ENCODE results near the gene GLRA2.

GLRA2 gene

DNA sequence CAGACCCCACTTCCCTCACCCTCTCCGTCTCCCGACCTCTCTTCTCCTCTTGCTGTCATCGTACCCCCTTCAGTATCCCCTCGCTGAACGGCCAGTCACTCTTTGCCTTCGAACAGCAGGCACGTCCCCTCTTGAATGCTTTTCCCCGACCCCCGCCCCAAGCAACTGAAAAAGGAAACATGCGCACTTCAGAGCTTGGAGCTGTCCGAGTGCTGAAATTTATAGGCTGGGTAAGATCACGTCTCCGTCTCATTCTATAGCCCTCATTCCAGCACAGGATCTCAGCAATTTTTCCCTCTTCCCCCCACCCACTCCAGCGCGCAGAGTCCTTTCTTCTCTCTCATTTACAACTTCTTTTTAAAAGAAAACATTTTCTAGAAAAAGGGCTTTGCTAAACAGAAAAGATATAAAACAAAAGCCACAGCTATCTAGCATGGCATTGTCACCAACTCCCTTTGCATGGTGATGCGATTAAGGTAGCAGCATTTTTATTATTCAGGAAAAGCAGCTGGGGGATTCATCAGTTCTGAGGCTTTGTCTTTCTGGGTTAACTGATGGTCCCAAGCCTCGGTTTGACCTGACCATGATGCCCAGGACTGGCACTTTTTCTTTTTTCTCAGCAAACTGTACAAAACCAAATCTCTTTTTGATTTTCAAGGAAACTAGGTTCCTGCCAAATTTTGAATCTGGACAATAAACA is at the start of gene GLRA2:
Gene GLRA2 (plus strand): TSS at position 247 of the 700 bp plus-strand sequence. CDS start 522 bp downstream, outside the sequence.
- DNase-seq (ENCODE audit: low read depth in 1 of 2, low spot score in 1 of 2), result no peak

GRCh38 chrX:14489437-14489836 is 39.9 kb upstream of the GLRA2 start:
- no peak for DNase-seq (ENCODE audit: low read depth in 1 of 2, low spot score in 1 of 2)

DNA sequence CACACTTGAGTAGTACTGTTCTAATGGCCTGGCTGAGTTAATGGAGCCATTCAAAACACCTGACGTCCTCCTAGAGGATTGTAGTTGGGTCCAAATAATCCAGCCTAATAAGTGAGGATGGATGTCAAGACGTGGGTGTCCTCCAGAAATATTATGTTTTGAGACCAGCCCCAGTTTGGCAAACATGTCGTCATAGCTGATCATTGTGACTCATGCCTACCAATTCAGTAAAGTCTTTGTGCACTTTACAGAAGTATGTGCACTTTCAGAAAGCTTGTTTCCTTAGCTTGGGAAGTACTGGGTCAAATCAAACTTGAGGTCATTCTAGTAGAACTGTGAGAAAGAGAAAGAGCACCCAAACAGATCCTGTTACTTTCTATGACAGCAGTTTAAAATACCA is 37.6 kb upstream of the GLRA2 start:
- DNase-seq (ENCODE audit: low read depth in 1 of 2, low spot score in 1 of 2), result no peak

DNA sequence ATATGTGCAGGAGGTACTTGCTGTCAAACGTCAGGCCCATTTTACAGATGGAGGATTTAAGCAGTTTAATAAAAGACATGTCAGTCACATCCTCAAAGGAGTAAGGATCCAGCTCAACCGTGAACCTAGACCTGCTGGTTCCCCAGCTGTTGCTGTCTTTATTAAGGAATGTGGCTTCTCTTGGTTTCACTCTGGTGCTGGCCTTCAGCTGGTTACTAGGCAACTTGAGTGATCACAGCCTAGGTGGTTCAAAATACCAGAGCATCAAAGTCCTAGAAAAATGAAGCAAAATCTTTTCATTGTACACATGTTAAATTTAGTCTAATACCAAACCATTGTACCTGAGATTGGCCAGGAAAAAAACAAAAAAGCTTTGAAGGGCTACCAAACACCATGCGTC is 32.7 kb upstream of the GLRA2 start:
- DNase-seq (ENCODE audit: low read depth in 1 of 2, low spot score in 1 of 2), result no peak

DNA sequence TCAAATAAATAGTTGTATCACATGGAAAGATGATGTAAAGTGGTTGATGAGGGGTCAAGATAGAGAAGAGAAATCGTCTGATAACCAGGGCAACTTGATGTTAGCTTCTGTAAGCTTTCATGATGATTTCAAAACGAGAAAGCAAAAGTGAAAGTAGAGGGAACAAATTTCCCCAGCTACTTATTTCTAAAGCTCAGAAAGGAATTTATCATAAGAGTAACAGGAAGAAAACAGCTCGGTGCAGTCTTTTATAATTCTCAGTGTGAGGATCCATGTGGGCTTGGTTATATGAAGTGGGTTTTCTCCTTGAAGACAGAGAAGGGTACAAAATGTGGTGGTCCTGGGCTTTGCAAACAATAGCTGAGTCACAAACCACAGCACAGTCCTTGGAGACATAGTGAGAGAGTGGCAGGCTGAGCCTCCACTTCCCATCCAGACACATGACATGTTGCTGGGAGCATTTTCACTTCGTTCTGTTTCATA is 32.1 kb upstream of the GLRA2 start:
- DNase-seq (ENCODE audit: low read depth in 1 of 2, low spot score in 1 of 2), result no peak

DNA sequence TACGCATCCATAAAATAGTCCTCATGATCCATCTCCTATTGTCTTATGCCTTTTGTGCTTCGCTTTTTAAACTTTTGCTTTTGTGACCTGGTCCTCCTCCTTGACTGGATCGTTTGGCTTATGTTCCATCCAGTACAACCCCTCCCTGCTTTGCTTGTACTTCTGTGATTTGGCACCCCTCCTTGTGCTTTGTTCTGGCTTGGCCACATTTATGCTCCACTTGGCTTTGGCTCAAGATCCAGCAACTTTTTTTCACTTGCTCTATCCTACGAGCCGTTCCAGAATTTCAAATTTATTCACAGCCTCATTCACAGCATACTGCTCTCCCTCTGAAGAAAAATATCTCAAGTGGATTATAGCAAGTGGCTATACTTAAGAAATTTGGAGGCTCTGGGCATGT is 28.0 kb upstream of the GLRA2 start:
- no peak for DNase-seq (ENCODE audit: low read depth in 1 of 2, low spot score in 1 of 2)

DNA sequence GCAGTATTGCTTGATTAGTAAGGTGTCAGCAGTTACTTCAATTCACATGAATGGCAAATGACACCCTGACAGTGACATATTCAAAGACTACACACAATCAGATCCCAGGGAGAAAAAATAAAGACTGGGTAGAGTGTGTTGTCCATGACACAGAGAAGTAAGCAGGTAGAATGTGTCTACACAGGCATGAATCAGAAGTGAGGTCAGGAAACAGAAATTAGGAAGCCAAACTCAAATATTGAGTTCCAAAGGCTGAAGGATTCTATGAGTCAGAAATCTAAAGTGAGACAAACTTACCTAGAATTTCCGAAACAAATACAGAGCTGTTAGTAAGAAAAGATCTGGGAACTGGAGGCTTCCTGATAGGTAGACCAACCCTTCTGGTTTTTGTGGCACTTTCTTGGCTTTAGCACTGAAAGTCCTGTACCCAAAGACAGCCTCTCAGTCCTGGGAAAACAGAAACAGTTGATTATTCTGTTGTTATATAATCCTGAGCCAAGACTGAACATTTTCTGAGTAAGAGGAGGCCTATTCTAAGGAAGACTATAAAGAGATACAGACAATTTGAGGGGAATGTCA is 24.3 kb upstream of the GLRA2 start:
- DNase-seq (ENCODE audit: low read depth in 1 of 2, low spot score in 1 of 2), result no peak

- no peak for DNase-seq (ENCODE audit: low read depth in 1 of 2, low spot score in 1 of 2)
Measured at GRCh38 chrX:14505648-14506047, 23.7 kb upstream of the GLRA2 start.

DNA sequence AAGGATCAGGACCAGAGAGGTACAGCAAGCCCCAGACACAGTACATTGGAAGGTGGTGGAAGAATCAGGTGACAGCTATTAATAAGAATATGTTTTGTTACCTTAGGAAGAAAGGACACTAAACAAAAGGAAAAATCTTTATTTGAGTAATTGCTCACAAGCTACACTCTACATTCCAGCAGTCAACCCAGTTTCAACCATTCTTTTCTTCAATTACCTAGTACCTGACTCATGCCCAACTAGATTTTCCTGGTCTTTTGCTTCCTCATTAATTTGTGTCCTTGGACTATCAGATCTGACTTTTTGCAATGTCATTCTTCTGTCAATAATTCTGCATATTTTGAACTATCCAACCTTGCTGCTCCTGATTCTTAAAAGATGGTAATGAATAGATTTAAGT is 22.5 kb upstream of the GLRA2 start:
- DNase-seq (ENCODE audit: low read depth in 1 of 2, low spot score in 1 of 2), result no peak

GRCh38 chrX:14508025-14508690 is 21.2 kb upstream of the GLRA2 start:
- DNase-seq (ENCODE audit: low read depth in 1 of 2, low spot score in 1 of 2), result no peak

DNA sequence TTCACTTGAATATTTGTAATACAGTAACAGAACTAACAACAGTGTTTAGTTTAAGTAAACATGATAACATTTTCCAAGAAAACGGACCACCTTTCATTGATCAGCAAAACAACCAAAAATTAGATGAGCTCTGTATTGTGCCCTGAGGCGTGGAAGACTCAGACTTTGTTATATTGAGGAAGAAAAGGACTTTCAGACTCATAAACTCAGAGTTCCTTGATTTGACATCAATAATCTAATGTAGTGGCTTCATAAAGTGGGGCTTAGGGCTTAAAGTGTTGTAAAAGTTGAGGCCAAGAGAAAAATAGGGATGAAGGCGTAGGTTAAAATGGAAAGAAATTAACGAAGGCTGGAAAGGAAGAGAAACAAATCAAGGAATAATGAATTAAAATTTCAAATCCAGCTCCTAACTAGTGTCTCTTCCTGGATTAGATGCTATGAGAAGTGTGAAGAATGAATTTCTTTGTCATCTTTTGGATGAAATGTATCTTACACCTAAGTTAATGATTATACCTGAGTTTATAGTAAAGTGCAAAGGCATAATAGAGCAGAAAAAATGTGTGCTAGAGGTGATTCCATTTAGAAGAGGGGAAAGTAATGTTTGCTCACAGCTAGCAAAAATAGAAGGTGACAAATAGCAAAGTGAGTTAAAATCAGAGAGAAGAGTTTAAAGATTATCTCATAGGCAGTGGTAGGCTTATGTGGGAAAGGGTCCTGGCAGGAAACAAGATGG is 19.8 kb upstream of the GLRA2 start:
- no peak for DNase-seq (ENCODE audit: low read depth in 1 of 2, low spot score in 1 of 2)

GRCh38 chrX:14528629-14529289 is 577 bp upstream of the GLRA2 start:
- DNase-seq (ENCODE audit: low read depth in 1 of 2, low spot score in 1 of 2), result peak; percentile 3 to 7

GRCh38 chrX:14533867-14534266 is 4.5 kb downstream of the GLRA2 start:
- no peak for DNase-seq (ENCODE audit: low read depth in 1 of 2, low spot score in 1 of 2)

DNA sequence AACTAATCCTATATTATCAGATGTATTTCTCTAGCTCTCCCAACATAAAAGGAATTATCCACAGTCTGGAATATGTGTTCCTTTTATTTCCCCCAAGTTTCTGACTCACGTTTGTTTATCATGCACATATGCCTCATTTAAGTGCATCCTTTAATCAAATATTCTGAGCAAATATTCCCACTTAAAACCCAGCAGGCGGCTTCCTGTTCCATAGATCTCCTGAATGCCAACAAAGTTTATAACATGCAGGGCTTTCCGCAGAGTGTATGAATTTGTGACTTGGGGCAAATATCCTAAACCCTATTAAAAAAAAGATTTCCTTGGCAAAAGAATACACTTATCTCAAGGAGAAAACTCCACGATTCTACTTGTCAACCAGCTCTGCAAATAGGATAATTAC is 16.9 kb downstream of the GLRA2 start:
- no peak for DNase-seq (ENCODE audit: low read depth in 1 of 2, low spot score in 1 of 2)

DNA sequence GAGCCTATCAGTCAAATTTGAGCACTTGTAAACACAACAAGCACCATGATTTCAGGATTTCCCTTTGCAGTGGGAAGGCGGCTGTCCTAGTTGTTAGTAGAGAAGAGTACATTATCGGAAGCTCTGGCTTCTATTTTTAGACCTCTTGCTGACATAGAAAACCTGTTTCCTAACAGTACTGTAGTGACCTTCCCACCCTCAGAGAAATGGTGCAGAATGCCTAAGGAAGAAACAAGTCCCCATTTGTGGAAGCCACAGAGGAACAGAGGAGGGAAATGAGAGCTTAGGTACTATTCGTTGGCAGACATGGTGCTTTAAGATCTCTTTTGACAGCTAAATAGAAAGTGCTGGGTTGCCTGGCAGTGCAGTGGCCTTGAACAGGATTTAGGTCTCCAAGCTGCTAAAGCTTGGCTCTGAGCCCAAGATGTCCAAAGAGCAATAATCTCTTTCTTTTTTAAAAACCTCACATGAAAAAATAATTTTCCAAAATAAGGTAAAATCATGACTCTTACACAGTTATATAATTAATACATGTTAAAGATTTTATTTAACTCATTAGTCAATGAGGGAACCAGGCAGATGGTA is 24.9 kb downstream of the GLRA2 start:
- DNase-seq (ENCODE audit: low read depth in 1 of 2, low spot score in 1 of 2), result no peak

DNA sequence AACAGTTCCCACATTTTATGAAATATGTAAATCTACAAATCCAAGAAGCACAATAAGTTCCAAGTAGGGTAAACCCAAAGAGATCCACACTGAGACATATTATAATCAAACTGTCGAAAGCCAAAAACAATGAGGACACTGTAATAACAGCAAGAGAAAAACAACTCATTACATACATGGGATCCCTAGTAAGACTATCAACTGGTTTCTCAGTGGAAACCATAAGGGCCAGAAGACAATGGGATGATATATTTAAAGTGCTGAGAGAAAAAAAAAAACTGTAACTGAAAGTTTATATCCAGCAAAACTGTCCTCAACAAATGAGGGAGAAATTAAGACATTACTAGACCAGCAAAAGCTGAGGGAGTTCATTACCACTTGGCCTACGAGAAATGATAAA is 34.7 kb downstream of the GLRA2 start:
- no peak for DNase-seq (ENCODE audit: low read depth in 1 of 2, low spot score in 1 of 2)

DNA sequence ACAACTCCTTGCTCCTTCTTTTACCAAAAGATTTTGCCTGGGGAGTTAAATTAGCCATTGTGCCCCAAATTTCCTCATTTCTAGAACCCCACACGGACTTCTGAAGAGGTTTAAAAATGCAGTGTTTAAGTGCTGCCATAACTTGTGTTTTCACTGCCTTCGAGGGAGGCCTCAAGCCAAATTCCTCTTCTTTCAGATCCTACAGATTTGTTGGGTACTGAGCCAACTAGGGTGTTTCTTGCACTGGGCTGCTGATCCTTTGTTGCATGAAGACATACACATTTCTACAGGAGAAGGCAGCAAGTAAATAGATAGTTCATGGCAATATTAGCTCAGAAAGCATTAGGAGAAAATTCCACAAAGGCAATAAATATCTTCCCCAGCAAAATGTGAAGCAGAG is 43.8 kb downstream of the GLRA2 start:
- DNase-seq (ENCODE audit: low read depth in 1 of 2, low spot score in 1 of 2), result no peak

- DNase-seq (ENCODE audit: low read depth in 1 of 2, low spot score in 1 of 2), result no peak
Measured at GRCh38 chrX:14581081-14581480, 51.7 kb downstream of the GLRA2 start.

DNA sequence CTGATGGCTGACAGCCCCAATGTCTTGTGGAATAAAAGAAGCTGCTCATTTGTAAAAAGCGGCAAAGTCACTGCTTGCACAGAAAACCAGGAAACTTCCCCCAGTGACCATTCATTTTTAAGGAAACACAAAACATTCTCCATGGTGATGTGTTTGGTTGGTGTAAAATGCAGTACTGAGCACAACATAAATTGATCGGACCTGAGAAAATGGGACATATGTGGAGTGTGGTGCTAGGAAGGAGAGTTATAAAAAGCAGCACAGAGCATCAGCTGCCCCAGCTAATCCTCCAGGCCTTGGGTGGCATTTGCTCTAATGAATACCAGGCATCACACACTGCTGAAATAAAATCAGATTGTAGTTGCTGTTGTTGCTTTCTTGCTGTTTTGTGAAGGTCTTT is 55.2 kb downstream of the GLRA2 start:
- DNase-seq (ENCODE audit: low read depth in 1 of 2, low spot score in 1 of 2), result no peak

GRCh38 chrX:14590216-14590615 is 60.9 kb downstream of the GLRA2 start:
- DNase-seq (ENCODE audit: low read depth in 1 of 2, low spot score in 1 of 2), result no peak

Data from activated CD4-positive, alpha-beta T cell treated with anti-CD3 and anti-CD28 coated beads, Interleukin-2, amount 50 U/mL, for 24 hours (primary cell).